A673 (cell line): ENCODE measurements around the gene PSMC5. TPM values are rescaled to one million over a fixed set of nuclear protein-coding genes. Genes with fewer than 3 reads are reported as not detected.
"Not testable (repeated sequence)": the region's sequence is repeated elsewhere in the genome, so short reads cannot be mapped to it uniquely, and the experiment has no call there.

Experiments
- BruUV-seq: library from RNA; stranded (reverse); fragments of 400-500 nt; replicated peaks from 2 replicates; lab custom pipeline; 2021; lab: Mats Ljungman, UMichigan
- CTCF ChIA-PET: fragments of 300-600 bp; sonication (Branson Sonifier 250); formaldehyde crosslinking; loops from one replicate; lab custom pipeline; 2022; ENCODE audit warnings: antibody characterized with exemption; lab: Charles Lee
- POLR2A ChIA-PET: fragments of 300-600 bp; sonication (Branson Sonifier 250); formaldehyde crosslinking; loops from one replicate; lab custom pipeline; 2022; ENCODE audit warnings: antibody characterized with exemption; ENCODE audit not compliant: low non-redundant PET; lab: Charles Lee
- DNase-seq: peaks from one replicate; pipeline ENCODE4 v3.0.0-alpha.2; 2015; ENCODE audit warnings: low spot score
- H3K27ac ChIP-seq: fragments of 200-600 bp; sonication (generic); 2 replicates; pipeline ENCODE4 v1.5.1; 2016; ENCODE audit warnings: mixed run types, low read depth, mild to moderate bottlenecking, mixed read lengths, antibody characterized with exemption, low read length; ENCODE audit not compliant: poor library complexity, severe bottlenecking
- H3K27me3 ChIP-seq: fragments of 200-600 bp; sonication (generic); replicated peaks from 2 replicates; pipeline ENCODE4 v1.6.1; 2017; ENCODE audit warnings: mixed run types, low read depth, mild to moderate bottlenecking, mixed read lengths, antibody characterized with exemption, low read length; ENCODE audit not compliant: insufficient read depth, poor library complexity
- H3K36me3 ChIP-seq: fragments of 200-600 bp; sonication (generic); 2 replicates; pipeline ENCODE4 v1.6.1; 2016; ENCODE audit warnings: mixed run types, mild to moderate bottlenecking, mixed read lengths, antibody characterized with exemption, low read length; ENCODE audit not compliant: insufficient read depth, poor library complexity, severe bottlenecking
- H3K4me1 ChIP-seq: fragments of 200-600 bp; sonication (generic); 2 replicates; pipeline ENCODE4 v1.6.1; 2017; ENCODE audit warnings: mixed run types, mild to moderate bottlenecking, mixed read lengths, antibody characterized with exemption, low read length; ENCODE audit not compliant: insufficient read depth, poor library complexity, severe bottlenecking
- H3K4me3 ChIP-seq: fragments of 200-600 bp; sonication (generic); 2 replicates; pipeline ENCODE4 v1.5.1; 2016; ENCODE audit warnings: low read depth, mixed run types, mild to moderate bottlenecking, mixed read lengths, low read length; ENCODE audit not compliant: poor library complexity, severe bottlenecking
- H3K9me3 ChIP-seq: fragments of 200-600 bp; sonication (generic); 2 replicates; pipeline ENCODE4 v1.6.1; 2016; ENCODE audit warnings: mixed run types, low read depth, mild to moderate bottlenecking, mixed read lengths, antibody characterized with exemption, low read length; ENCODE audit not compliant: poor library complexity, severe bottlenecking
- CTCF ChIP-seq: fragments of 300-800, 200-600 bp; sonication (generic); conservative IDR thresholded peaks from 2 replicates; pipeline ENCODE4 v1.5.1; 2017; ENCODE audit warnings: low read depth, mild to moderate bottlenecking, antibody characterized with exemption, low read length, moderate library complexity, mixed read lengths
- EZH2 ChIP-seq: fragments of 200-600 bp; sonication (generic); IDR thresholded peaks from 2 replicates; pipeline ENCODE4 v1.6.1; 2017; ENCODE audit warnings: borderline replicate concordance, low read depth, mild to moderate bottlenecking, mixed read lengths, antibody characterized with exemption, low read length; ENCODE audit not compliant: poor library complexity, severe bottlenecking
- intact Hi-C: fragments of 100-400 bp; cut with micrococcal nuclease; formaldehyde crosslinking; loops from one replicate; pipeline ENCODE4 v1.10.0; 2022; ENCODE audit not compliant: unreplicated experiment
- total RNA-seq: library from RNA; stranded (reverse); gene quantifications from 2 replicates; pipeline ENCODE4 v1.2.3, GENCODE V29; 2021

The PSMC5 gene
- total RNA-seq, 1 experiment from 2014 or later = 302 TPM

DNA sequence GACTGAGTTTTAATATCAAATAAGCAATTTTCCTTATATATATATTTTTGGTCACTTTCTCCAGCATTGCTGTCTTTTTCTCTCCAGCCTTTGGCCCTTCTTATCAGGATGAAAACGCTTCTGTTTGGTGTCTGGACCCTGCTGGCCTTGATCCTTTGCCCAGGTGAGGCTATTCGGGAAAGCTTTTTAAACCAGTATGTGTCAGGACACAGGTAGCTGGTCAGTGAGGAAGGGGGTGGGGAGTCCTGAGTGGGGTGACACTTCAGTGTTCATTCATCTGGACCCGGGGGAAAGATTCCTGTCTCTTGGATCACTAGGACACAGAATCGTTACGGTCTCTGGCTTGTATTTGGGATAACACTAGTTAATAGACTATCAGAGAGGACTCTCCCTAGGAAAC lies 27.5 kb downstream of the PSMC5 start:
- no peak for DNase-seq
- H3K36me3 ChIP-seq = no peaks in the 10 kb centered on the region
- no peaks in the 10 kb centered on the region for H3K9me3 ChIP-seq
- H3K27me3 ChIP-seq = no peaks in the 10 kb centered on the region
- POLR2A ChIA-PET = no interaction called here
- BruUV-seq = no TSS peak
- intact Hi-C loops = no loop called here
- no peak overlapping the region for H3K27ac ChIP-seq
- no peak for TF ChIP-seq CTCF
- no peak for TF ChIP-seq EZH2
- no peak overlapping the region for H3K4me3 ChIP-seq
- CTCF ChIA-PET = no interaction called here
- H3K4me1 ChIP-seq = no peaks in the 10 kb centered on the region

DNA sequence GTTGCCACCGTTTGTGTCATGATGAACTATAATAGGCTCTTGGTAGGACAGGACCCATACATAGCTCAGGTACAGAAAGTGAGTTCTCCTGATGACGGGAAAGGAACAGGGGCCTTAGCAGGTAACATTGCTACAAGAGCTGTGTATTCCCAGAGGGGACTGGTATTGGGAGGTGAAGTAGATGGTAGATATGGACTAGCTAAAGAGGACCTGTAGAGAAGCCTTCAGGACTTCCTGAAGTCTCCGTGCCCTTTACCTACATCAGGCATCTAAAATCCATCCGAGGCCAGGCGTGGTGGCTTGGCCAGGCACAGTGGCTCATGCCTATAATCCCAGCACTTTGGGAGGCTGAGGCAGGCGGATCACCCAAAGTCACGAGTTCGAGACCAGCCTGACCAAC lies 28.0 kb downstream of the PSMC5 start:
- Histone ChIP-seq H3K9me3 (no peaks in the 10 kb centered on the region), H3K4me3 (no peak overlapping the region), H3K4me1 (no peaks in the 10 kb centered on the region), H3K27me3 (no peaks in the 10 kb centered on the region), H3K36me3 (no peaks in the 10 kb centered on the region), H3K27ac (no peak overlapping the region)
- no peak for TF ChIP-seq EZH2
- TF ChIP-seq CTCF = no peak
- no TSS peak for BruUV-seq
- DNase-seq = no peak
- ChIA-PET POLR2A (no interaction called here), CTCF (no interaction called here)
- intact Hi-C loops = no loop called here

- H3K9me3 ChIP-seq, H3K4me1 ChIP-seq, POLR2A ChIA-PET, CTCF ChIA-PET, H3K4me3 ChIP-seq, H3K27ac ChIP-seq, DNase-seq, BruUV-seq, H3K27me3 ChIP-seq, intact Hi-C loops, H3K36me3 ChIP-seq: not testable (repeated sequence)
Observed at GRCh38 chr17:63856425-63856824, 29.2 kb downstream of the PSMC5 start.

DNA sequence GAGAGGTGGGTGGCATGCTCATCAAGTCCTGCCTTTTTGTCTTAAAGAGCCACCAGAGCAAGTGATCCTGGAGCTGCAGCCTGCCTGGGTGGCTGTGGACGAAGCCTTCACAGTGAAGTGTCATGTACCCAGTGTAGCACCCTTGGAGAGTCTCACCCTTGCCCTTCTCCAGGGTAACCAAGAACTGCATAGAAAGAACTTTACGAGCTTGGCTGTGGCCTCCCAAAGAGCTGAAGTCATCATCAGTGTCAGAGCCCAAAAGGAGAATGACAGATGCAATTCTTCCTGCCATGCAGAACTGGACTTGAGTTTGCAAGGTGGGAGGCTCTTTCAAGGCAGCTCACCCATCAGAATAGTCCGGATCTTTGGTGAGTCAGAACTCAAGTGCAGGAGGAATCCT lies 32.0 kb downstream of the PSMC5 start:
- POLR2A ChIA-PET = no interaction called here
- intact Hi-C loops = no loop called here
- BruUV-seq = no TSS peak
- no peaks in the 10 kb centered on the region for H3K9me3 ChIP-seq
- H3K4me3 ChIP-seq = no peak overlapping the region
- DNase-seq = no peak
- CTCF ChIA-PET = interaction anchor here (0.6 kb wide), 1 partner anchor 22 kb away, joined by 3 read pairs; no protein-coding TSS in a partner anchor
- no peaks in the 10 kb centered on the region for H3K36me3 ChIP-seq
- H3K27ac ChIP-seq = no peak overlapping the region
- TF ChIP-seq CTCF = no peak
- TF ChIP-seq EZH2 = no peak
- H3K4me1 ChIP-seq = no peaks in the 10 kb centered on the region
- H3K27me3 ChIP-seq = no peaks in the 10 kb centered on the region

- CTCF ChIA-PET = interaction anchor here (1.0 to 1.3 kb wide), 3 partner anchors 24 to 434 kb away, joined by 3 to 5 read pairs (median 3); partner anchors contain the start of gene SMARCD2
- intact Hi-C loops = not testable (repeated sequence)
Observed at GRCh38 chr17:63866625-63867024, 39.4 kb downstream of the PSMC5 start.

More at GRCh38 chr17:63866625-63867024, 39.4 kb downstream of the PSMC5 start:
- H3K27me3 ChIP-seq, H3K9me3 ChIP-seq, H3K4me3 ChIP-seq, H3K36me3 ChIP-seq, BruUV-seq, H3K4me1 ChIP-seq, DNase-seq, POLR2A ChIA-PET, H3K27ac ChIP-seq: not testable (repeated sequence)
